ENCODE measurements around the gene C10orf53.

C10orf53 gene

DNA sequence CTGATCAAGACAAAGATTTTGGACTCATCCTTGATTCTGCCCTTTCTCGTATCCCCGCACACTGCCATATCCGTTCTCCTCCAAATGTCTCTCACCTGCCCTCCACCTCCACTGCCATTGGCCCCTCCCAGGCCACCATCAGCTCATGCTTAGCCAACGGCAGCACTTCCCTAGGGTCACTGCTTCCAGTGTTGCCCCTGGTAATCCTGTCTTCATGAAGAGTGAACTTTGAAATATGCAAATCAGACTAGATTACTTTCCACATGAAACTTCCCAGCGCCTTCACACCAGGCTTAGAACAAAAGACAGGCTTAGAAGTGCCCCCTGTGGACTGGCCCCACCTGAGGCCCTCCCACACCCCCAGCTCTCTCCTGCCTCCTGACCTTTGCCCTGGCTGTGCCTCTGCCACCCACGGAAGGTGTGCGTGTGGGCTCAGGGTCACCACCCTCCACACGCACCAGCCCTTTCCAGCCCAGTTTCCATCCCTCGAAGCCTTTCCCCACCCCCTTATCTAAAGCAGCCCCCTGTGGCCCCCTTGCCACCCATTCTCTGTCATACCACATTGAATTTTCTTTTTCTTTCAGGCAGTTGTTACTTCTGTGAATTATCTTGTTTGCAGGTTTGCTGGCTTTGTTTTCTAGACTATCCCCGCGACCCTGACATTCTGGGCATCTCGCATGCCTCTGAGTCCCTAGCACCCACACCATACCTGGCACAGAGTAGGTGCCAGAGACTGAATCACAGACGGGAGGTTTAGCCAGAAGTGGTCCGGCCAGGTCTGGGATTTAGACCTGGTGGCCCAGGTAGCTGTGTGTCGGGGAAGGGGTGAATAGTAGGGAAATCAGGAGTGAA lies 26.8 kb upstream of the C10orf53 start:
- no peak for DNase-seq (ENCODE audit: low read depth in 1 of 2, low spot score in 1 of 2)
- TF ChIP-seq POLR2AphosphoS5 (IDR thresholded peaks at IDR 0.05; ENCODE audit: low read depth): no peak
- no peak for TF ChIP-seq SPI1 (IDR thresholded peaks at IDR 0.05; ENCODE audit: borderline replicate concordance, low read depth)
- no peak for TF ChIP-seq GABPA (IDR thresholded peaks at IDR 0.05; ENCODE audit: low read depth)
- TF ChIP-seq, protein P1, sequence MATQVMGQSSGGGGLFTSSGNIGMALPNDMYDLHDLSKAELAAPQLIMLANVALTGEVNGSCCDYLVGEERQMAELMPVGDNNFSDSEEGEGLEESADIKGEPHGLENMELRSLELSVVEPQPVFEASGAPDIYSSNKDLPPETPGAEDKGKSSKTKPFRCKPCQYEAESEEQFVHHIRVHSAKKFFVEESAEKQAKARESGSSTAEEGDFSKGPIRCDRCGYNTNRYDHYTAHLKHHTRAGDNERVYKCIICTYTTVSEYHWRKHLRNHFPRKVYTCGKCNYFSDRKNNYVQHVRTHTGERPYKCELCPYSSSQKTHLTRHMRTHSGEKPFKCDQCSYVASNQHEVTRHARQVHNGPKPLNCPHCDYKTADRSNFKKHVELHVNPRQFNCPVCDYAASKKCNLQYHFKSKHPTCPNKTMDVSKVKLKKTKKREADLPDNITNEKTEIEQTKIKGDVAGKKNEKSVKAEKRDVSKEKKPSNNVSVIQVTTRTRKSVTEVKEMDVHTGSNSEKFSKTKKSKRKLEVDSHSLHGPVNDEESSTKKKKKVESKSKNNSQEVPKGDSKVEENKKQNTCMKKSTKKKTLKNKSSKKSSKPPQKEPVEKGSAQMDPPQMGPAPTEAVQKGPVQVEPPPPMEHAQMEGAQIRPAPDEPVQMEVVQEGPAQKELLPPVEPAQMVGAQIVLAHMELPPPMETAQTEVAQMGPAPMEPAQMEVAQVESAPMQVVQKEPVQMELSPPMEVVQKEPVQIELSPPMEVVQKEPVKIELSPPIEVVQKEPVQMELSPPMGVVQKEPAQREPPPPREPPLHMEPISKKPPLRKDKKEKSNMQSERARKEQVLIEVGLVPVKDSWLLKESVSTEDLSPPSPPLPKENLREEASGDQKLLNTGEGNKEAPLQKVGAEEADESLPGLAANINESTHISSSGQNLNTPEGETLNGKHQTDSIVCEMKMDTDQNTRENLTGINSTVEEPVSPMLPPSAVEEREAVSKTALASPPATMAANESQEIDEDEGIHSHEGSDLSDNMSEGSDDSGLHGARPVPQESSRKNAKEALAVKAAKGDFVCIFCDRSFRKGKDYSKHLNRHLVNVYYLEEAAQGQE (IDR thresholded peaks at IDR 0.05; ENCODE audit: insufficient replicate concordance, low read depth): no peak
- TF ChIP-seq, protein P2, sequence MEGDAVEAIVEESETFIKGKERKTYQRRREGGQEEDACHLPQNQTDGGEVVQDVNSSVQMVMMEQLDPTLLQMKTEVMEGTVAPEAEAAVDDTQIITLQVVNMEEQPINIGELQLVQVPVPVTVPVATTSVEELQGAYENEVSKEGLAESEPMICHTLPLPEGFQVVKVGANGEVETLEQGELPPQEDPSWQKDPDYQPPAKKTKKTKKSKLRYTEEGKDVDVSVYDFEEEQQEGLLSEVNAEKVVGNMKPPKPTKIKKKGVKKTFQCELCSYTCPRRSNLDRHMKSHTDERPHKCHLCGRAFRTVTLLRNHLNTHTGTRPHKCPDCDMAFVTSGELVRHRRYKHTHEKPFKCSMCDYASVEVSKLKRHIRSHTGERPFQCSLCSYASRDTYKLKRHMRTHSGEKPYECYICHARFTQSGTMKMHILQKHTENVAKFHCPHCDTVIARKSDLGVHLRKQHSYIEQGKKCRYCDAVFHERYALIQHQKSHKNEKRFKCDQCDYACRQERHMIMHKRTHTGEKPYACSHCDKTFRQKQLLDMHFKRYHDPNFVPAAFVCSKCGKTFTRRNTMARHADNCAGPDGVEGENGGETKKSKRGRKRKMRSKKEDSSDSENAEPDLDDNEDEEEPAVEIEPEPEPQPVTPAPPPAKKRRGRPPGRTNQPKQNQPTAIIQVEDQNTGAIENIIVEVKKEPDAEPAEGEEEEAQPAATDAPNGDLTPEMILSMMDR (IDR thresholded peaks at IDR 0.05; ENCODE audit: insufficient read depth, low read length): no peak
- Histone ChIP-seq H3K27ac (replicated peaks) (no peak overlapping the region), H3K27me3 (ENCODE audit: insufficient read depth, poor library complexity, severe bottlenecking) (no peaks in the 10 kb centered on the region), H3K4me3 (replicated peaks; ENCODE audit: insufficient read depth, low read length) (no peak overlapping the region)

DNA sequence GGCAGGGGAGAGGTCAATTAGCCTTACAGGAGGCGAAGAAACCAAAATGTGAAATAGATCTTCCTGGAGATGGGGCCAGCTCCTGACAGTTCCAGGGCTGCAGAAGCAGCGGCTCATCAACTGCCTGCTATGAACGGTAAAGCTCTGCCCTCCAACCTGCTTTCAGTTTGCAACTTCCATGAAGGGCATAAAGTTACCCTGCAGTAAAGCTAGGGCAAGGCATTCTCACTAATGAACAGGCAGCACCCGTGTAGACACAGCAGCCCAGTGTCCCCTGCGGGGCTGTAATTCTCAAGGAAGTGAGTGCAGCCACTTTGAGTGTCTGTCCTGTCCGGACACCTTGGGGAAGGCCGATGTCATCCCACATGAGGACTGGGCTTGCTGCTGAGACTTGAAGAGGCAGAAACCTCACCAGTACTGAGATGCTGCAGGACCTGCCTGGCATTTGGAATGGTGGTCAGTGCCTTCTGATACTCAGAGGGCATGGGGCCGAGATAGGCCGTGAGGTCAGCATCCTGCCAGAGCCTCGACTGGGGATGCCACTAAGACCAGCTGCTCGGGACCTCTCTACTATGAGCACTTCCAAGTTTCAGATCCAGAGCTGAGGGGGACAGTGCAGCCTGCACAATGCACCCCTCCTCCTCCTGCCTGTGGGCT lies 26.1 kb upstream of the C10orf53 start:
- H3K27me3 ChIP-seq (ENCODE audit: insufficient read depth, poor library complexity, severe bottlenecking): no peaks in the 10 kb centered on the region
- TF ChIP-seq GABPA (IDR thresholded peaks at IDR 0.05; ENCODE audit: low read depth) (no peak), SPI1 (IDR thresholded peaks at IDR 0.05; ENCODE audit: borderline replicate concordance, low read depth) (no peak), POLR2AphosphoS5 (IDR thresholded peaks at IDR 0.05; ENCODE audit: low read depth) (no peak)
- TF ChIP-seq, protein P2 (IDR thresholded peaks at IDR 0.05; ENCODE audit: insufficient read depth, low read length): no peak
- TF ChIP-seq, protein P1 (IDR thresholded peaks at IDR 0.05; ENCODE audit: insufficient replicate concordance, low read depth): no peak
- no peak for DNase-seq (ENCODE audit: low read depth in 1 of 2, low spot score in 1 of 2)
- H3K4me3 ChIP-seq (replicated peaks; ENCODE audit: insufficient read depth, low read length): no peak overlapping the region
- no peak overlapping the region for H3K27ac ChIP-seq (replicated peaks)

DNA sequence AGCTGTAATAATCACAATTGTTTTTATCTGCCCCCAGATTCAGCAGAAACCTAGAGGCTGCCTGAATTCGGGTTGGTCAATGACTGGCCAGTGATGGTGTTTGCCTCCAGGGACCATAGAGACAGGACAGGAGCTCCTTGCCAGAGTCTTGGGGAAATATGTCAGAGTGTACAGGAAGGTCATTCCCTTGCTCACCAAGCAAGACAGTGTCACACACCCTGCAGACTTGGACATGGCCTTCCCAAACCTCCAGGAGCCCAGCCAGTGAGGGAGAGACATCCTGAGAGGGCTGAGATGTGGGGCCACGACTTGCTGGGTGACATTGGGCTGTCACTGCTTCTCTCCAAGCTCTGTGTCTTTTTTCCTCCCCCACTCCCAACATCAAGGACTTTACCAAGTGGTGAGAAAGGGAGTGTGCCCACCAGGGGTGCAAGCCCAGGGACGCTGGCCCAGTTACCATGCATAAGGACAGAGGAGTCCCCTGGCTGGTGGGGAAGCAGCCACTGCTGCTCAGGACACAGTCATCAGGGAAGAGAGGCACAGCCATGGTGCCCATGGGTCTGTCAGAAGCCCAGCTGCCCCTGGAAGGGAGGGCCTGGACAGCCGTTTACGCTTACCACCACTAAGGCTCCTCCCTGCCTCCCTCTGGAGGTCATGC lies 25.3 kb upstream of the C10orf53 start:
- TF ChIP-seq SPI1 (IDR thresholded peaks at IDR 0.05; ENCODE audit: borderline replicate concordance, low read depth): no peak
- TF ChIP-seq, protein P1 (IDR thresholded peaks at IDR 0.05; ENCODE audit: insufficient replicate concordance, low read depth): no peak
- TF ChIP-seq, protein P2 (IDR thresholded peaks at IDR 0.05; ENCODE audit: insufficient read depth, low read length): no peak

More for the DNA sequence above, 25.3 kb upstream of the C10orf53 start:
- Histone ChIP-seq H3K27me3 (ENCODE audit: insufficient read depth, poor library complexity, severe bottlenecking) (no peaks in the 10 kb centered on the region), H3K27ac (replicated peaks) (no peak overlapping the region), H3K4me3 (replicated peaks; ENCODE audit: insufficient read depth, low read length) (no peak overlapping the region)
- DNase-seq (ENCODE audit: low read depth in 1 of 2, low spot score in 1 of 2): no peak
